Immature natural killer cell (primary cell): Measurements from ENCODE around the gene FMO1. TPM values are rescaled to one million over a fixed set of nuclear protein-coding genes. Genes with fewer than 3 reads are reported as not detected.
"Not testable (repeated sequence)": the region's sequence is repeated elsewhere in the genome, so short reads cannot be mapped to it uniquely, and the experiment has no call there.

Source experiments
- DNase-seq, 3 donors: peaks; one replicate each; pipeline ENCODE4 v3.0.0; 2022; ENCODE audit warnings: mixed read lengths in 1 of 3
- H3K27ac Mint-ChIP-seq, 6 donors: one replicate each; pipeline ENCODE4 v1.8.0; 2020; ENCODE audit warnings: mixed read lengths in 6 of 6, mild to moderate bottlenecking in 5 of 6, inconsistent platforms in 4 of 6, moderate library complexity in 3 of 6
- H3K27me3 Mint-ChIP-seq, 3 donors: one replicate each; pipeline ENCODE4 v1.8.0; 2020 to 2021; ENCODE audit warnings: low read depth in 3 of 3, mild to moderate bottlenecking in 3 of 3, mixed read lengths in 3 of 3, moderate library complexity in 3 of 3, inconsistent platforms in 1 of 3
- H3K36me3 Mint-ChIP-seq, 3 donors: one replicate each; pipeline ENCODE4 v1.8.0; 2020; ENCODE audit warnings: mixed read lengths in 3 of 3, inconsistent platforms in 2 of 3, mild to moderate bottlenecking in 2 of 3
- H3K4me1 Mint-ChIP-seq, 2 donors: one replicate each; pipeline ENCODE4 v1.8.0; 2020; ENCODE audit warnings: inconsistent platforms in 2 of 2, mild to moderate bottlenecking in 2 of 2, mixed read lengths in 2 of 2, moderate library complexity in 1 of 2
- H3K4me3 Mint-ChIP-seq, 5 donors: one replicate each; pipeline ENCODE4 v1.8.0; 2020; ENCODE audit warnings: mild to moderate bottlenecking in 5 of 5, mixed read lengths in 5 of 5, inconsistent platforms in 3 of 5, moderate library complexity in 3 of 5
- H3K9me3 Mint-ChIP-seq, 6 donors: one replicate each; pipeline ENCODE4 v1.8.0; 2020; ENCODE audit warnings: mild to moderate bottlenecking in 6 of 6, mixed read lengths in 6 of 6, inconsistent platforms in 4 of 6, moderate library complexity in 3 of 6
- polyA plus RNA-seq, 3 donors: library from polyadenylated mRNA; unstranded; fragments of 300-500 nt; fragmentation: Illumina TruSeq; gene quantifications; one replicate each; pipeline ENCODE4 v1.2.3, GENCODE V29; 2021

The FMO1 gene
- polyA plus RNA-seq, 3 donors from 2014 or later: not detected

DNA sequence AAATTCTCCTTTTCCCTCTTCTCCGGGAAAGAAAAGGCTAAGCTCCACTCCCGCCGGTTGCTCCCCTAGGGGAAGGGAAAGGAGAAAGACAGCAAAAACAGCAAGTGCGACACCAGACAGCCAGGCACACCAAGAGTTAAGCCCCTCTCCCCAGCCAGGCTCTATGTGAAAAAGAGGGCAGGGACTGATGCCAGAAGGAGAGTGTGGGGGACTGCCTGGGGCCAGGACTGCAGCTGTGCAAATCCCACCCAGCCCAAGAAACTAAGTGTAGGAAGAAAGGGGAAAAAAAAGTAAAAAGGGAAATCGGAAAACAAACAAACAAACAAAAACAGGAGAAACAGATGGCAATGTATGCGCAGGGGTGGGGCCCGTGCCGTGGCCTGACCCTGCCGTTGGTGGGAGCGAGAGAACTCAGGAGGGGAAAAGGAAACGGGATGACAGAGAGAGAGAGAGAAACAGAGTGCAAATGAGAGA, 27.7 kb upstream of the FMO1 start:
- Mint-ChIP-seq H3K4me3 (no peak overlapping the region), H3K27ac (no peak overlapping the region), H3K27me3 (peaks cover 0 to 7% (median 3%) of the 10 kb centered on the region in 3 donors), H3K36me3 (no peaks in the 10 kb centered on the region), H3K4me1 (no peaks in the 10 kb centered on the region), H3K9me3 (no peaks in the 10 kb centered on the region)
- no peak for DNase-seq

DNA sequence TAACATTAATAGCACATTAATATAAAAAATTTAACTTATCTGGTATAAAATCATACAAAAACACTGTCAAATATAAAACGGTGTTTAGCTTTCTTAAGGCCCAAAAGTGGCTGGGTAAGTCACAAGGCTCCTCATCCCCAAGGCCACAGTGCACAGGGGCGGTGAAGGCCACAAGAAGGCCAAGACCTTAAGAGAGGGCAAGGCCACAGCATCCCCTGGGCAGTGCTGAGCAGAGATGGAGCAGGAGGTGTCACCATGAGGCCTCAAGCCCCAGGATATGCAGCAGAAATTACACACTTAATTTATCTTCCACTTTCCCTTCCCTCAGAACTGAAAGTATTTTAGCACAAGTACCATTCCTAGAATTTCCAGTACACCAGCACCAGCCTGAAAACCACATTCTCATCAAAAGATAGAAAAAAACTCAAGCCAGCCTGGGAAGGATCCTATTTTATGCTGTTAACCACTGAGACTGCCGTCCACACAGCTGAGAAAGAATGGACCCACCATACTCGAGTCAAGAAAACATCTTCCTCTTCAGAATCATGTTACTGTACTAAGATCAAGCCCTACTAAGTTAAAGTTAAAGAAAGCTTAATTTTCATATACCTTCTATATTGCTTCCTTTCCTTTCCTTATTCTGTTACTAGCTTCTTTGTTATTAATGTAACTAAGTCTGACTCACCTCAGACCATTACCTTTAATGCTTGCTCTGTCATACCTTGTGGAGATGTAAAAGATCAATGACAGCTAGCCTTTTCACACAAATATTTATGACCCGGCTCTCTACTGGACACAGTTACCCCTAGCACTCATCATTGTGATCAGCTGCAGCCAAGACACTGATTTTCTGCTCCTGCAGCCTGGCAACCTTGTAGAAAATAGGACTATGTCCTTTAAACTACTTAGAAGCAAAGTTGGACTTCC, 26.4 kb upstream of the FMO1 start:
- Mint-ChIP-seq H3K27ac (no peak overlapping the region), H3K9me3 (no peaks in the 10 kb centered on the region), H3K36me3 (no peaks in the 10 kb centered on the region), H3K27me3 (peaks cover 0 to 7% (median 3%) of the 10 kb centered on the region in 3 donors), H3K4me3 (no peak overlapping the region), H3K4me1 (no peaks in the 10 kb centered on the region)
- DNase-seq: no peak

DNA sequence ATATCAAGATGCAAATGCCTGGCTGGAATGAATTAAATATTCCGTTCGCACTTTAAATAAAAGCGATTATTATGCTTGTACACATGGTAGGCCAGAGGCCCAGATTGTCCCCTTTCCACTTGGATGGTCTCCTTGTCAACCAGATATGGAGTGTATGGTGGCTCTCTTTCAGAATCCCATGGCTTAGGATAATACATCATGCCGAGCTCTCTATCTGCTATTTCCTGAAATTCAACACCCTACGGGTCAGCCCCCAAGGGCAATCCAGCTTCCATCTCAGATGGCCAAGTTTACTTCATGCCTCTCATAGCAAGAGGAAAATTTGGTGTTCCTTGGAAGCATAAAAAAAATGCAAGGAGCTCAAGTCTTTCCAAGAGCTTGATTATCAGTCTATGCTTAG, 25.4 kb upstream of the FMO1 start:
- Mint-ChIP-seq H3K4me1 (no peaks in the 10 kb centered on the region), H3K4me3 (no peak overlapping the region), H3K27ac (no peak overlapping the region), H3K27me3 (peaks cover 0 to 7% (median 3%) of the 10 kb centered on the region in 3 donors), H3K36me3 (no peaks in the 10 kb centered on the region), H3K9me3 (no peaks in the 10 kb centered on the region)
- no peak for DNase-seq

DNA sequence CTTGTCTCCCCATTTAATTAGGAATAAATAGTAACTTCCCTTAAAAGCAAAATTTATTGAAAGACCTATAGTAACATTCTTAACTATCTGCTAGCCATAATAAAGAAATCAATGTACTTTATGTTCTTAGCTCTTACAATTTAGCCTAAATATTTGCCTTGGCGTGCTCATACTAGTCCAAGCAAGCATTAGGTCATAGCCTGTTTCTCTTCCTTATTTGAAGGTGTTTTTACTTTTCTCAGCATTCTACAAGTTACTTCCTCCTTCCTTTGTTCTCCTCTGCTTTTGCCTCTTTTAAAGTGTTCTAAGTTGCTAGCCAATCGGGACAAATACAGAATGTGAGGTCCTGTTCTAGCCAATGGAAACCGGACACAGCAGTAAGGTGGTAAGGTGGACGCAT, 24.0 kb upstream of the FMO1 start:
- H3K9me3 Mint-ChIP-seq, H3K4me1 Mint-ChIP-seq, H3K36me3 Mint-ChIP-seq, DNase-seq, H3K27me3 Mint-ChIP-seq, H3K4me3 Mint-ChIP-seq, H3K27ac Mint-ChIP-seq: not testable (repeated sequence)

DNA sequence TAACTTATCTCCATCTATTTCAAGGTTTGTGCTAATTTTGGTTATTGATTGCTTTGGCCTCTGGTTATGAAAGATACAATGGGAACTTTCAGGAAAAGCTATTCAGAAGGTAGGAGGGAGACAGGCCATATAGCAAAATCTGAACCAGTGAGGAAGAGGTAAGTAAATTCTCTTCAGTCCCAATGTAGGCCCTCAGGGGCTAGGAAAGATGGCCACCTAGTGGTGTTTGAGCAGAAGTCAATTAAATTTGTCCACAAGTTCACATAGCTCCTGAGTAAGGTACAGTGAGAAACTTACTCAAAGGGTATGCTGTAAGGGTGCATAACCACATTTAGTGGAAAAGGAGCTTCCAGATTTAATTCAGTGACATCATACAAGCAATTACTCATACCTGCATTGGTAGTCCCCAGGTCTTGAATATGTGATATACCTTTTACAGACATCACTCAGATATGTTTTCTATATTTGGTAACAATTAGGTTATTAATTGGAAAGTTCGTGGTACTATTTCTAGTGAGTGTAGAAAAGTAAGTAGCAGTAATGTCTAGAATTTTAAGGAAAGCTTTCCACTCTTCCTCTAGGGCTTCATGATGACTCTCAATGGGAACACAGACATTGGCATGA, 21.4 kb upstream of the FMO1 start:
- H3K4me3 Mint-ChIP-seq: no peak overlapping the region
- no peaks in the 10 kb centered on the region for H3K4me1 Mint-ChIP-seq
- H3K9me3 Mint-ChIP-seq: no peaks in the 10 kb centered on the region
- H3K27me3 Mint-ChIP-seq: peaks cover 4 to 6% (median 5%) of the 10 kb centered on the region in 3 donors
- no peak overlapping the region for H3K27ac Mint-ChIP-seq
- no peaks in the 10 kb centered on the region for H3K36me3 Mint-ChIP-seq
- no peak for DNase-seq

DNA sequence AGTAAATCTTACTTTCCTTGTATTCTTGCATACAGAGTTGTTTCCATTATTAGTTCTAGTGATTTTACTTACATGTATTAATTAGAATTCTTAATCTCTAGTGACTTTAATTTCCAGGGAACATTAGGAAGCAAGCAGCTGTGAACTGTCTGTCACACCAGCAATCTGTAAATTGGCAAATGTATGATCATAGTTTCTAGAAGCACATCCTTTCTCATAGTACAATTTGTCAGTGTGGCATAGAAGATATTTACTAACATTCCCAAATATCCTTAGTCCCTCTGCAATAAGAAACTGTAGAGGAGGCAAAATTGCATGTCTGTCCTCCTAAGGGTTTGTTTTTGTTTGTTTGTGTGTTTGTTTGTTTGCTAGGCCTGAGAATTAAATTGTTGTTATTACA, 17.0 kb upstream of the FMO1 start:
- no peaks in the 10 kb centered on the region for H3K4me1 Mint-ChIP-seq
- H3K36me3 Mint-ChIP-seq: no peaks in the 10 kb centered on the region
- H3K9me3 Mint-ChIP-seq: peaks cover 0 to 8% (median 0%) of the 10 kb centered on the region in 6 donors
- no peak for DNase-seq
- no peak overlapping the region for H3K4me3 Mint-ChIP-seq
- H3K27ac Mint-ChIP-seq: no peak overlapping the region
- H3K27me3 Mint-ChIP-seq: peaks cover 4 to 7% (median 7%) of the 10 kb centered on the region in 3 donors

DNA sequence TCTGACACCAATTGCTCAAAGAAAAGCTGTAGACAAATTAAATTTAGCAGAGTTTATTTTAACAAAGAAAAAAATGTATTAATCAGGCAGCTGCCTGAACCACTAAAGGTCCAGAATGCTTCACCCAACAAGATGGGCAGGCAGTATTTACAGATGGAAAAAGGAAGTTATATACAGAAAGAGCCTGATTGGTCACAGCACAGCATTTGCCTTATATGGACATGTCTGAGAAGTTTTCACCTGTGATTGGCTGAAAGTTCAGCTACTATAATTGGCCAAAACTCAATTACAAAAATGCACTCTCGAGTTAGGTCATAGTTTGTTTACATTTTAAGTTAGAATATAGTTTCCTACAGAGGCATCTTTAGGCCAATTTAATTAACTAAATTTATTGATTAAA, 15.1 kb upstream of the FMO1 start:
- H3K4me3 Mint-ChIP-seq: no peak overlapping the region
- H3K27ac Mint-ChIP-seq: no peak overlapping the region

DNA sequence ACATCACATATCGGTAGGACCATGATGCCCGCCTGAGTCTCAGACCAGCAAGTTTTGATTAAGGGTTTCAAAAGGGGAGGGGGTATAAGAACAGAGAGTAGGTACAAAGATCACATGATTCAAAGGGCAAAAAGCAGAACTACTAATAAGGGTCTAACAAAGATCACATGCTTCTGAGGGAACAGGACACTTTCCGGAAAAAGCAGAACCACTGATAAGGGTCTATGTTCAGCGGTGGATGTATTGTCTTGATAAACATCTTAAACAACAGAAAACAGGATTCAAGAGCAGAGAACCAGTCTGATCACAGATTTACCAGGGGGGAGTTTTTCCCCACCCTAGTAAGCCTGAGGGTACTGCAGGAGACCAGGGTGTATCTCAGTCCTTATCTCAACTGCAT, 12.1 kb upstream of the FMO1 start:
- H3K36me3 Mint-ChIP-seq, H3K27ac Mint-ChIP-seq, H3K4me1 Mint-ChIP-seq, H3K4me3 Mint-ChIP-seq, DNase-seq: not testable (repeated sequence)
- Mint-ChIP-seq H3K27me3 (peaks cover 5 to 10% (median 7%) of the 10 kb centered on the region in 3 donors), H3K9me3 (peaks cover 0 to 13% (median 3%) of the 10 kb centered on the region in 6 donors)

More for the DNA sequence above, 15.1 kb upstream of the FMO1 start:
- no peak for DNase-seq
- Mint-ChIP-seq H3K36me3 (no peaks in the 10 kb centered on the region), H3K9me3 (peaks cover 0 to 8% (median under 1%) of the 10 kb centered on the region in 6 donors), H3K4me1 (no peaks in the 10 kb centered on the region), H3K27me3 (peaks cover 6 to 11% (median 11%) of the 10 kb centered on the region in 3 donors)

DNA sequence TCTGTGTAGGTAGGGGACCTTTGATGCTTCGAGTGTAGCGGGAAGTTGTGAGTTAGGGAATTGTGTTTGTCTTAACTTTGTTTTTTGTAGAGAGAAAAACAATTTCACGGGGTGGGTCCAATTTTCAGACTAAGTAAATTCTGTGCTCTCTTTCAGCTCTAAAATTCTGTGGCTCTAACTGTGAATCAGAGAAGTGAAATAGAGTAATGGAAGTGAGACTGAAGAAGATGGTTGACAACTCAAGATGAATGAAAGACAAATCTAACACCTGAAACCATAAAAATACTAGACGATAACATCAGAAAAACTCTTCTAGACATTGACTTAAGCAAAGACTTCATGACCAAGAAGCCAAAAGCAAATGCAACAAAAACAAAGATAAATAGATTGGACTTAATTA, 4.4 kb upstream of the FMO1 start:
- no peaks in the 10 kb centered on the region for H3K36me3 Mint-ChIP-seq
- no peak for DNase-seq
- H3K9me3 Mint-ChIP-seq: peaks cover 0 to 8% (median 1%) of the 10 kb centered on the region in 6 donors
- H3K4me3 Mint-ChIP-seq: no peak overlapping the region
- peaks cover 4 to 6% (median 4%) of the 10 kb centered on the region in 3 donors for H3K27me3 Mint-ChIP-seq
- no peak overlapping the region for H3K27ac Mint-ChIP-seq
- no peaks in the 10 kb centered on the region for H3K4me1 Mint-ChIP-seq

DNA sequence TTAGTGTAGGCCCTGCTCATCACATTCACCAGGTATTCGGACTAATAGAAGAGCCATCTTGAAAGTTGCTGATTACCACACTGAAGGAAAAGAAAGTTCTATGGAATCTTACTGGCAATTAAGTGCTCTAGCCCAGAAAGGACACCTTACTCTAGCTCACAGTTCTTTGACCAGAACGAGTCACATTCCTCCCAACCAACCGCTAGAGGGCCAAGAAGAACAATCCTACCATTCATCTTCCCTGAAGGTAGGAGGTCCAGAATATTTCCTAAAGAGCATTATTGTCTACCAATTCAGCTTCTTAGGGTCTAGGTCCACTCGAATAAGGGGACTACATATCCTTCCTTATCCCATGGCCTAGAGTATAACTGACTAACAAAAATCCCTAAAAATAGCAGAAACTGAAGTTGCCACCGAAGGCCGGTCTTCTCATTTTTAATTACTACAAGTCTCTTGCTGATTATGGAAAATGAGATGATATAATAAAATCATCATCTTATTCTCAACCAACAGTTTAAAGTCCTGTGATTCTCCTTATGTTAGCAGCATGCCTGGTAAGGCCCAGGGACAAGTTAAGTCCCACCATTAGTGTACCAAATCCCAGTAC, 2.7 kb upstream of the FMO1 start:
- H3K4me1 Mint-ChIP-seq: no peaks in the 10 kb centered on the region
- peaks cover 4 to 9% (median 7%) of the 10 kb centered on the region in 3 donors for H3K27me3 Mint-ChIP-seq
- DNase-seq: peak in 2 of 3 donors; percentile 2 to 19
- H3K9me3 Mint-ChIP-seq: peaks cover 0 to 2% (median 0%) of the 10 kb centered on the region in 6 donors
- no peaks in the 10 kb centered on the region for H3K36me3 Mint-ChIP-seq
- no peak overlapping the region for H3K4me3 Mint-ChIP-seq
- no peak overlapping the region for H3K27ac Mint-ChIP-seq

DNA sequence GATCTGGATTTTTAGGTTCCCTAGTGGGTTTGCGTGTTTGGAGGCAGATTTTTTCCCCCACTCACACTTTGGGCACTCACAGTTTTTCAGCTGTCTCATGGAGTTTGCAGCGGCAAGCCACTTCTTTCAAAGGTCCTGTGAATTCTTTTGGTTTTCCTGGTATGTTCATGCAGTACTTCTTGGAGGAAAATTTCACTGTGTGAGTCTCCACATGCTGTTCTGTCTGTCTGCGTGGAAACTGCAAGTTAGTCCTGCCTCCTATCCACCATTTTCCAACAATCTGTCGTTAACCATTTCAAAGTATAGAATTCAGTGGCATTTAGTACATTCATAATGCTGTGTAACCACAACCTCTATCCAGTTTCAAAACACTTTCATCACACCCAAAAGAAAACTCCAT, 793 bp upstream of the FMO1 start:
- no peaks in the 10 kb centered on the region for H3K9me3 Mint-ChIP-seq
- H3K36me3 Mint-ChIP-seq: no peaks in the 10 kb centered on the region
- peaks cover 4 to 7% of the 10 kb centered on the region in 2 donors for H3K4me1 Mint-ChIP-seq
- no peak overlapping the region for H3K4me3 Mint-ChIP-seq
- no peak overlapping the region for H3K27ac Mint-ChIP-seq
- H3K27me3 Mint-ChIP-seq: peaks cover 7 to 22% (median 9%) of the 10 kb centered on the region in 3 donors
- no peak for DNase-seq

DNA sequence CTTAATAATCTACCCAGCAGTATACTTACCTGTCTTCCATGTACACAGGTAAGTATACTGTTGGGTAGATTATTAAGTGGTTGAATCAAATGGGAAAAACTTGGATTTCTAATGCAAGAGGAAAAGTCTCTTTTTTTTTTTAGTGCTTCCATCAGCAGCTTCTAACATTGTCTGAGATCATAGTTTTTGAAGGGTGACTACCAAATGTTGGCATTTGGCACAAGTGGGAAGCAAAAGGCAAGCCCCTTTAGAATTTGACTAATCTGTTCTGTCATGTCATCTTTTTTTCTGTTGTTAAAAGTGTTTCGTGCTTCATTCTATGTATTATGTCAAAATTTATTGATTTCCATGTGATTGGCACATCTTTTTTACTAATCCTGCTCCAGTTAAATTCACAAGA, 547 bp downstream of the FMO1 start:
- Mint-ChIP-seq H3K36me3 (no peaks in the 10 kb centered on the region), H3K27ac (no peak overlapping the region), H3K4me1 (peaks cover 7 to 12% of the 10 kb centered on the region in 2 donors), H3K9me3 (no peaks in the 10 kb centered on the region), H3K4me3 (no peak overlapping the region), H3K27me3 (peaks cover 6 to 27% (median 12%) of the 10 kb centered on the region in 3 donors)
- no peak for DNase-seq

DNA sequence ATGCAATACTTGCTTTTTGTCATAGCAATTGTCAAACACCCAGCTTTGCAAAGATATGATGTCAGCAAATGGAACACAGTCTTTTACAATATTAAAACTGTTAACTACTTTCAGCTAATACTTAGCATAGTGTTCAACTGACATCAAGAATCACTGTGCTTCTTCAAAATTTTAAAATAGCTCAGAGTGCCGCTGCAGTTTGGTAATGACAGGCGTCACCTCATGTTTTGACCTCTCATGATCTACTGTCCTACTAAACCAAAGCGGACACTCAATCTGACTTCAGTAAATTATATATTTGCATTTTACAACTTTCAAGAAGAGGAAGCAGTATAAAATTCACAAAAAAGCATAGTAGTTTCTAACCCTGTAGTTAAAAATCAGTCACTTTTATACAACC, 2.0 kb downstream of the FMO1 start:
- Mint-ChIP-seq H3K27me3 (peaks cover 7 to 27% (median 12%) of the 10 kb centered on the region in 3 donors), H3K27ac (no peak overlapping the region), H3K4me1 (peaks cover 7 to 12% of the 10 kb centered on the region in 2 donors), H3K4me3 (no peak overlapping the region), H3K9me3 (no peaks in the 10 kb centered on the region), H3K36me3 (no peaks in the 10 kb centered on the region)
- no peak for DNase-seq
